HepG2 (cell line): ENCODE results near the gene VSNL1. TPM values are rescaled to one million over a fixed set of nuclear protein-coding genes. Genes with fewer than 3 reads are reported as not detected.
A peak's percentile ranks its signal among the peaks of the same experiment; 100 is the strongest.

Experiments
- FOXO1 ChIP-seq: sonication (generic); formaldehyde crosslinking; IDR thresholded peaks from 2 replicates; pipeline ENCODE4 v1.4.0; 2020; ENCODE audit warnings: missing genetic modification reagents
- FOXP1 ChIP-seq, 2 experiments: fragments of 450-650 bp in 1 of 2; IDR thresholded peaks; 2 replicates each; pipeline ENCODE4 v1.6.1; 2017 to 2018; ENCODE audit warnings: antibody characterized with exemption in 1 of 2
- HMGA1 ChIP-seq: sonication (generic); formaldehyde crosslinking; conservative IDR thresholded peaks from 2 replicates; pipeline ENCODE4 v1.4.0; 2020; ENCODE audit warnings: missing genetic modification reagents
- HNF1A ChIP-seq, 2 experiments: sonication (generic) in 1 of 2; formaldehyde crosslinking in 1 of 2; IDR thresholded peaks; 2 replicates each; pipeline versions ENCODE4 v1.4.0 to v1.6.1; 2016 to 2020; ENCODE audit warnings: borderline replicate concordance in 1 of 2, low read depth in 1 of 2, mild to moderate bottlenecking in 1 of 2, missing genetic modification reagents in 1 of 2
- HNRNPL ChIP-seq: fragments of 200-400 bp; formaldehyde crosslinking; IDR thresholded peaks from 2 replicates; pipeline ENCODE4 v1.6.1; 2017; ENCODE audit warnings: mild to moderate bottlenecking, low read depth, low read length
- ISL2 ChIP-seq: sonication (generic); formaldehyde crosslinking; IDR thresholded peaks from 2 replicates; pipeline ENCODE4 v1.5.0; 2020; ENCODE audit warnings: missing genetic modification reagents
- JUN ChIP-seq: sonication (generic); formaldehyde crosslinking; IDR thresholded peaks from 2 replicates; pipeline ENCODE4 v1.4.0; 2020; ENCODE audit warnings: mild to moderate bottlenecking, missing genetic modification reagents
- MATR3 ChIP-seq: sonication (generic); formaldehyde crosslinking; IDR thresholded peaks from 2 replicates; pipeline ENCODE4 v1.4.0; 2020; ENCODE audit warnings: missing genetic modification reagents
- MED1 ChIP-seq: sonication (generic); formaldehyde crosslinking; IDR thresholded peaks from 2 replicates; pipeline ENCODE4 v1.4.0; 2020; ENCODE audit warnings: missing genetic modification reagents
- NKX3-1 ChIP-seq: sonication (generic); formaldehyde crosslinking; IDR thresholded peaks from 2 replicates; pipeline ENCODE4 v1.5.0; 2020; ENCODE audit warnings: missing genetic modification reagents
- PRMT3 ChIP-seq: sonication (generic); formaldehyde crosslinking; IDR thresholded peaks from 2 replicates; pipeline ENCODE4 v1.8.1; 2022; ENCODE audit warnings: low read depth, mild to moderate bottlenecking, moderate library complexity, missing genetic modification reagents, borderline replicate concordance
- RARA ChIP-seq: IDR thresholded peaks from 2 replicates; pipeline ENCODE4 v1.6.1; 2016; ENCODE audit warnings: missing genetic modification reagents, missing compliant biosample characterization
- RELA ChIP-seq: sonication (generic); formaldehyde crosslinking; IDR thresholded peaks from 2 replicates; pipeline ENCODE4 v1.4.0; 2020; ENCODE audit warnings: missing genetic modification reagents
- RFX5 ChIP-seq: IDR thresholded peaks from 2 replicates; pipeline ENCODE4 v1.6.1; 2011; ENCODE audit warnings: low read depth, low read length, improper control_type of control experiment
- RFXANK ChIP-seq: IDR thresholded peaks from 2 replicates; pipeline ENCODE4 v1.6.1; 2016
- SATB2 ChIP-seq: sonication (generic); formaldehyde crosslinking; IDR thresholded peaks from 2 replicates; pipeline ENCODE4 v1.5.0; 2020; ENCODE audit warnings: missing genetic modification reagents
- SETDB1 ChIP-seq: sonication (generic); formaldehyde crosslinking; IDR thresholded peaks from 2 replicates; pipeline ENCODE4 v1.5.1; 2020; ENCODE audit warnings: missing genetic modification reagents, mild to moderate bottlenecking, borderline replicate concordance
- SOX6 ChIP-seq, 2 experiments: fragments of 450-650 bp in 1 of 2; sonication (generic) in 1 of 2; formaldehyde crosslinking in 1 of 2; IDR thresholded peaks; 2 replicates each; pipeline versions ENCODE4 v1.4.0 to v1.6.1; 2017 to 2020; ENCODE audit warnings: antibody characterized with exemption in 1 of 2, mild to moderate bottlenecking in 1 of 2, missing genetic modification reagents in 1 of 2
- ZC3H13 ChIP-seq: sonication (generic); formaldehyde crosslinking; IDR thresholded peaks from 2 replicates; pipeline ENCODE4 v1.8.1; 2023; ENCODE audit warnings: mild to moderate bottlenecking, missing genetic modification reagents, moderate library complexity
- ZFAT ChIP-seq: sonication (generic); formaldehyde crosslinking; conservative IDR thresholded peaks from 2 replicates; pipeline ENCODE4 v1.8.1; 2023; ENCODE audit warnings: missing genetic modification reagents, inconsistent platforms
- ZFY ChIP-seq: sonication (generic); formaldehyde crosslinking; IDR thresholded peaks from 2 replicates; pipeline ENCODE4 v1.4.0; 2020; ENCODE audit warnings: missing genetic modification reagents
- ZNF101 ChIP-seq: sonication (generic); formaldehyde crosslinking; IDR thresholded peaks from 2 replicates; pipeline ENCODE4 v1.4.0; 2020; ENCODE audit warnings: mild to moderate bottlenecking, low read depth, missing genetic modification reagents, borderline replicate concordance
- ZNF12 ChIP-seq: sonication (generic); formaldehyde crosslinking; IDR thresholded peaks from 2 replicates; pipeline ENCODE4 v1.5.0; 2020; ENCODE audit warnings: missing genetic modification reagents
- ZNF329 ChIP-seq: sonication (generic); formaldehyde crosslinking; IDR thresholded peaks from 2 replicates; pipeline ENCODE4 v1.9.0; 2021; ENCODE audit warnings: low read depth, mild to moderate bottlenecking, missing genetic modification reagents
- ZNF766 ChIP-seq: sonication (generic); formaldehyde crosslinking; IDR thresholded peaks from 2 replicates; pipeline ENCODE4 v1.5.0; 2020; ENCODE audit warnings: missing genetic modification reagents, borderline replicate concordance
- ZSCAN31 ChIP-seq: sonication (generic); formaldehyde crosslinking; IDR thresholded peaks from 2 replicates; pipeline ENCODE4 v1.5.0; 2020; ENCODE audit warnings: low read depth, mild to moderate bottlenecking, missing genetic modification reagents
- polyA plus RNA-seq, 8 experiments: library from polyadenylated mRNA; depleted of rRNA in 3 of 8; stranded (reverse) in 7 of 8; unstranded in 1 of 8; fragments of >200 nt; fragmentation: Illumina TruSeq in 4 of 8; extraction: Trizol in 4 of 8; gene quantifications; 2 replicates each; pipeline versions ENCODE4 v1.2.1 to v1.2.3, GENCODE V29; 2011 to 2016; ENCODE audit warnings: low read depth in 4 of 8, missing spikeins in 1 of 8, mixed read lengths in 1 of 8; ENCODE audit not compliant: insufficient read depth in 1 of 8
- total RNA-seq, 5 experiments: library from RNA; depleted of rRNA; stranded (reverse); fragments of >200 nt; fragmentation: Illumina TruSeq; extraction: Trizol; gene quantifications; 2 replicates each; pipeline ENCODE4 v1.2.3, GENCODE V29; 2016; ENCODE audit warnings: low read depth in 1 of 5
- TF ChIP-seq, protein P1 (sequence below): sonication (generic); formaldehyde crosslinking; IDR thresholded peaks from 2 replicates; pipeline ENCODE4 v1.4.0; 2020; ENCODE audit warnings: mild to moderate bottlenecking, missing genetic modification reagents

VSNL1 gene
- total and polyA plus RNA-seq, 2 of the 13 experiments (the other 11 are each of a cell fraction or from before 2014, with no cell fraction given) = 63.2 to 95.9 TPM

GRCh38 chr2:17578466-17578928 lies 38.0 kb downstream of the VSNL1 start (continued):
- TF ChIP-seq HNF1A (IDR thresholded peaks at IDR 0.05; ENCODE audit: low read depth) (peak; percentile 57), HNF1A (CRISPR knock-in tag; IDR thresholded peaks at IDR 0.05; ENCODE audit: borderline replicate concordance) (peak; percentile 91), SETDB1 (CRISPR knock-in tag) (no peak), ZNF101 (CRISPR knock-in tag) (no peak), JUN (CRISPR knock-in tag) (no peak), ZFAT (CRISPR knock-in tag) (no peak), RARA (CRISPR knock-in tag) (peak; percentile 80), RFX5 (no peak), ZSCAN31 (0 out of 2 replicates have a peak, but pooled peaks have one; percentile 29), RFXANK (CRISPR knock-in tag) (no peak), FOXP1 (IDR thresholded peaks at IDR 0.05) (no peak), FOXP1 (CRISPR knock-in tag; IDR thresholded peaks at IDR 0.05) (peak; percentile 56; the same call in 1 of the 2 replicates), ZFY (CRISPR knock-in tag) (peak; percentile 42; the same call in 1 of the 2 replicates), HNRNPL (no peak), SATB2 (no peak), ZNF766 (CRISPR knock-in tag) (no peak), HMGA1 (CRISPR knock-in tag) (no peak), ZNF12 (peak; percentile 58; the same call in 1 of the 2 replicates), PRMT3 (CRISPR knock-in tag) (no peak), NKX3-1 (CRISPR knock-in tag) (peak; percentile 59; the same call in 1 of the 2 replicates), ISL2 (peak; percentile 93), SOX6 (IDR thresholded peaks at IDR 0.05) (no peak), SOX6 (CRISPR knock-in tag; IDR thresholded peaks at IDR 0.05) (peak; percentile 98), ZC3H13 (CRISPR knock-in tag) (no peak), RELA (no peak), ZNF329 (CRISPR knock-in tag) (no peak), MATR3 (no peak), FOXO1 (CRISPR knock-in tag) (peak; percentile 90), MED1 (CRISPR knock-in tag) (peak; percentile 77)
- TF ChIP-seq, protein P1, sequence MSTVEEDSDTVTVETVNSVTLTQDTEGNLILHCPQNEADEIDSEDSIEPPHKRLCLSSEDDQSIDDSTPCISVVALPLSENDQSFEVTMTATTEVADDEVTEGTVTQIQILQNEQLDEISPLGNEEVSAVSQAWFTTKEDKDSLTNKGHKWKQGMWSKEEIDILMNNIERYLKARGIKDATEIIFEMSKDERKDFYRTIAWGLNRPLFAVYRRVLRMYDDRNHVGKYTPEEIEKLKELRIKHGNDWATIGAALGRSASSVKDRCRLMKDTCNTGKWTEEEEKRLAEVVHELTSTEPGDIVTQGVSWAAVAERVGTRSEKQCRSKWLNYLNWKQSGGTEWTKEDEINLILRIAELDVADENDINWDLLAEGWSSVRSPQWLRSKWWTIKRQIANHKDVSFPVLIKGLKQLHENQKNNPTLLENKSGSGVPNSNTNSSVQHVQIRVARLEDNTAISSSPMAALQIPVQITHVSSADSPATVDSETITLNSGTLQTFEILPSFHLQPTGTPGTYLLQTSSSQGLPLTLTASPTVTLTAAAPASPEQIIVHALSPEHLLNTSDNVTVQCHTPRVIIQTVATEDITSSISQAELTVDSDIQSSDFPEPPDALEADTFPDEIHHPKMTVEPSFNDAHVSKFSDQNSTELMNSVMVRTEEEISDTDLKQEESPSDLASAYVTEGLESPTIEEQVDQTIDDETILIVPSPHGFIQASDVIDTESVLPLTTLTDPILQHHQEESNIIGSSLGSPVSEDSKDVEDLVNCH (CRISPR knock-in tag) = no peak
